Left hindlimb (tissue), 1 donor: ENCODE data around the gene TH.

Experiments used
- DNase-seq: peaks from one replicate; pipeline ENCODE4 v3.0.0-alpha.2; 2018

Gene TH

DNA sequence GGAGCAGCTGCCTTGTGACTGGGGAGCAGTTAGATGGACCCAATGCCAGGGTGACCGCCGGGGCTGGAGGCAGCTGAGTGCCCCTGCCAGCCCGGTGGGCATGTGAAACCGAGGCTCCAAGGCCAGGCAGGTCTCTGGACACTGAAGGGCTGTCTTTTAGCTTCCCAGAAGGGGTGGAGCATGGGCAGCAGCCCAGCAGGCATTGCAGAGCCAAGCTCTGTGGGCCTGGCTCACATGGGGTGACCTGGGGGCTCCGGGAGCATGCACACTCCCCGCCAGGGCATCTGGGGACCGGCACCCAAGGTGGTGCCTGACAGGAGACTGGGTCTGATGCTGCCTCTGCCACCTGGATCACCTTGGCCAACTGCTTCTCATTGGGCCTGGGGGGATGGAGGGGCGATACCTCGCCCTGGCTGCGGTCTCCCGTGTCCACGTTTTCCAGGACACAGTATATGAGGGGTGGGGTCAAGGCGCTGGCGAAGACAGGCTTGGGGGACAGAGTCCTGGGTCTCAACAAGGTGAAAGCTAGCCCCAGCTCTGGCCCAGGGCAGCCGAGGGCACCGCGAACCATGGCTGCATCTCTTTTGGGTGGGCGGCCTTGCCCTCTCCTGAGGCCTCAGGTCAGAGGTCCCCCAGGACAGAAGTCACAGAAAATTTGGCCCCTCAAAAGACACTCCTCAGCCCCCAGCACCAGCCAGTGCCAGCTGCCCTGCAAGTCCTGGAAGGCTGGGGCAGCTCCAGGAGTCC is 14.1 kb downstream of the TH start:
- no peak for DNase-seq

DNA sequence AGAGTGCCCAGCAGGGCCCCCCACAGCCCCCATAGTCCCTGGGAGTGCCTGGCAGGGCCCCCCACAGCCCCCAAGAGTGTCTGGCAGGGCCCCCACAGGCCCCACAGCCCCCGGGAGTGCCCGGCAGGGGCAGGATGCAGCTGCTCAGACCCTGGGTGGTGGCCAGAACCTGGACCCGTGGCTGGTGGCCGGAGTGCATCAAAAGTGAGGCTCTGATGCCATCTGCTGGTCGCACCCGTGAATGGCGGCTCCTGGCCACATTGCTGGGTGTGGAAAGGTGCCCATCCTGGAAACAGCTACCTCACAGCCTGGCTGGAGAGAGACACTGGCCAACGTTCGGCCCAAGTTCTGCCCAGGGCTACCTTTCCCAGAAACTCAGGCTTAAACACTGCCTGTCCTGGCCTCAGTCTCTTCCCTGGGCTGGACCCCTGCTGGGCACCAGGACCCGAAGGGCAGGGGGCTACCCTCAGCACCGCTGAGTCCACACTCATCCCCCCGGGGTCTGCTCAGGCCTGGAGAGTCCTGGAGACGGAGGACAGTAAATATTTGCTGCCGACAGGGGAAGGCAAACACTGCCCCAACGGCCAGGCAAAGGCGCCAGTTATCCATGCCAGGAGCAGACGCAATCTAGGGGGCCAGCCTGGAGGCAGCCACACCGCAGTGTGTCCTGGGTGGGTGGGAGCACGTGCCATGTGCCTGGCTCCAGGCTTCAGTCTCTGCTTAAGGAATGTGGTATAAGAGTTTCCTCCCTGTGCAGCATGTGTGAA is 15.0 kb downstream of the TH start:
- peak; percentile 79 for DNase-seq

DNA sequence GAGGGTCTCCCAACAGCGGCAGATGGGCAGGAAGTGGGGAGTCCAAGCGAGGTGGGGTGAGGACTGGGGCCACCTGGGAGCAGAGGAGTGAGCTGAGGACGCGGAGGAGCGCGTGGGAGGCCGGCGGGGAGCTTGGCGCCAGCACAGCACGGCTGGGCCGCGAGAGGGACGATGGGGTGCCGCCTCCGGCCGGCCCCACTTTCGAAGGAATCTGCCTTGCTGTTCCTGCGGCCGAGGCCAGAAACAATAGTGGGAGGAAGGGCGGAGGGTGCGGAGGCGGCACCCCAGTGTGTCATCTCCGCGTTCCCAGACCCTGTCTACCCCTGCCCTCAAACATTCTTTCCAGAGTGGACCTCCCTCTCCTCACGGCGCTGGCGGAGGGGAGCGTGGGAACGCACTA is 16.1 kb downstream of the TH start:
- no peak for DNase-seq

DNA sequence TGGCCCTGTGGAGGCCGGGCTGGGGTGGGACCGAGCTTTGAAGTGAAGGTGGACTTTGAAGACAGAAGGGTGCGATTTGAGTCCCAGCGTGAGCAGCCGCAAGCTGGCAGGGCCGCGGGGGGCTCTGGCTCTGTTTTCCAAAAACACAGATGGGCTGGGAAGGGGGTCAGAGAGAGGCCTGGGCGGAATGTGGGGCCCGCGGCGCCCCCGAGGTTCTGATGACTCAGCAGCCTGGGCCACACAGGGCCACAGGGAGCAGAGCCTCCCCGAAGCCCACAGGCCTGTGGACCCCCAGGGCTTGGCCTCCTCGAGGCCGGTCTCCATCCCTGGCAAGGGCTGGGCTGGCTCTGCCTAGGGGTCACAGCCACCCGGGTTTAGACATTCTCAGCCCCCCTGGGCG is 16.7 kb downstream of the TH start:
- no peak for DNase-seq

DNA sequence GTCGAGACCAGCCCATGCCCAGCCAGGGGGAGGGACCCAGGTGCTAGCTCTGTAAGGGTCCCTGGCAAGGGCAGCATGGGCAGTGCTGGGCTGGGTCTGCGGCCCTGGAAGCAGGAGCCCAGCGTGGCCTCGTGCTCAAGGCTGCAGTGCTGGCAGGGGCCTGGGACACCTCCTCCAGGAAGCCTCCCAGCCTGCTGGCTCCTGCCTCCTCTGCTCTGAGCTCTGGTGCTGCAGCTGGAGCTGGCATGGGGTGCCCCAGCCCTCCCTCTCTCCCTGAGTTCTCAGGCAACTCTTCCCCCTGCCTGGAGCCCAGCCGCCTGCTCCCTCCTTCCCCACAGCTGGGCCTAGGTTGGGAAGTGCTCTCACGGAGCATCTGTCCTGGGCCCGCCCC is 17.4 kb downstream of the TH start:
- DNase-seq: no peak

DNA sequence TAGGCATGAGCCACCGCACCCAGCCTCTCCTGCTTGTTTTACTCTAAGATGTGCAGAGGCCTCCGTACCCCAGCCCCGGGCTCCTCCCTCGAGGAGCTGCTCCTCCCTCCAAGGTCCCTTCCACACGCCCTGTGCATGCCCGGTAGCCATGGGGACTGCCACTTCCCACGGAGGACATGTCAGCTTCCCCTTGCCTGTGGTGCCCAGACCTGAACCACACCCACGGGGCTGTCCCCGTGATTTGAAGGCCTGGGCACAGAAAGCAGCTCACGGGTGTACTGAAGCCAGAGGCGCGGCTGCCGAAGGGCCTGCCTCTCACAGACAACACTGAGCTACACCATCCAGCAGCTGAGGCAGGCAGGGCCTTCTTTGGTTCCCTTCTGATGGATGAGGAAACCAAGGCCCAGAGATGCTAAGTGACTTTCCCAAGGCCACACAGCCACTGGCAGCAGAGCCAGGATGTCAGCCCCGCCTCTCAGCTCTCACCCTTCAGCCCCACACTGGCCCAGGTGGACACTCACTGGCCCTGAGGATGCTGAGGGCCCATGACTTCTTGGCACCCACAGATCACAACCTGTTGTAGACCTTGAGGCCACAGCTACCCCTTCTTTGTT is 17.9 kb downstream of the TH start:
- no peak for DNase-seq

DNA sequence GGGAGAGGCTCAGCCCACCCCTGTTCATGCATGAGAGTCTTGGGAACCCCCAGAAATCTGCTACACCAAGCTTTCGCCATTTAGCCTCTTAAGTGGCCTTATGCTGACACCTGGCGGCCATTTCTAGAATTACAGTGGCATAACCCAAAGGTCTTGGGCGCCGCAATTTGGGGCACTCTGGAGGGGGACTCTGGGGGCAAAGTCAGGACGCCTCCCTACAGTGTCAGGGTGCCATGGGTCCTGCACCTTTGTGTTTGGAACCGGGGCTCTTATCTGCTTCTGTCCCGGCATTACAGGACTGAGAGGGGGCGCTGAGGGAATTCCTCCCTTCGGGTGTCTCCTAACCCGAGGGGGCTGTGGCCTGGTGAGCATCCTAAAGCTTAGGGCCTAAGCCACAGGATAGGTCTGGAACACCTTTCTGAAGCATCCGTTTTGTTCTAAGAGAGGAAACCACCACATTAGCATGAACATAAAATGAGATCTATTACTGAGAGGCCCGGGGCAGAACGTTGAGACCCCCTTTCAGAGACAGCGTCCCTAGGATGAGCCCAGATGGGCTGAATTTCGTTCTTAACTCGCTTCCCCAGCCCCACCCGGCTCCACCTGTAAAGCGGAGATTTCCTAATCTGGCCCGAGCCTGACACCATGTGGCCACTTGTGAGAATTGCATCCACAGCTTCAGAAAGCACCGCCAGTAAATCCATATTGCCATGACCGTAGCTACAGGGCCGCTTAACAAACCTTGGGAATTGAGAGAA is 19.9 kb downstream of the TH start:
- DNase-seq: peak; percentile 78

DNA sequence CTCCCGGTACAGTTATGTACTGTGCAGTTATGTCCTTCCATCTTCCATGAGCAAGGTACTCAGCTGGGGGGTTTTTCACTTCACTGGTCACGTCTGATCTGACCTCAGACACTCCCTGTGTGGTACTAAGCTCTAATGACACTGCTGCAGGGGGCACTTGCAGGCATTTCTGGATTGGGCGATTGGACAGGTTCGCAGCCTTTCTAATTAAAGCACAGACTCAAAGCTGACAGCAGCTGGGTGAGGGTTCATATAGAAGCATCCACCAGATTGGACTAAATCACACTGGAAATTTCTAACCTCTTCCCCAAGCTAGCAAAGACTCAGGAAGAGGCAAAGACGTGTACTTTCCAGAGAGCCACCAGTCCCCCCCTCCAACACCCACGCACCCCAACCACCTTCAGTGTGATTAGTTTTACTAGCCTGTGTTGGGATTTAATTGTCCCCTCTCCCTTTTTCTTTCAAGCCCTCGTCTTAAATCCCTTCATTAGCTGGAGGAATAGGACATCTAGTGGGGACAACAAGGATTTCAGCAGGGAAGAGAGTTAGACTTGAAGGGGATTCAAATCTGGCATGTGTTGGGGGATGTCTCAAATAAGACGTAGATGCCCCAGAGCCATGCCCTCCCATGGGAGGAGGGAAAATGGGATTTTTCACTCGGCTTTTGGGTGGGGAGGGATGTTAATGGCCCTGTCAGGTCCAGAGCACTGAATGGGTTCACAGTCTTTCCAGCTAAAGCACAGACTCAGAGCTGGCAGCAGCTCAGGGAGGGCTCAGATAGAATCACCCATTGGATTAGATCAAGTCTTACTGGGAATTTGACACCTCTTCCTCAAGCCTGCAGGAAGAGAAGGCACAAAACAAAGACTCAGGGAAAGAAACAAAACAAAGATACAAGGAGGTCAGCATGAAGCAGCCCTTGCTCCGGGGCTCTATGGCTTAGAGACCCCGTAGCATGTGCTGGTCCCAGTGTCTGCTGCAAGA is 21.5 kb downstream of the TH start:
- DNase-seq: no peak

DNA sequence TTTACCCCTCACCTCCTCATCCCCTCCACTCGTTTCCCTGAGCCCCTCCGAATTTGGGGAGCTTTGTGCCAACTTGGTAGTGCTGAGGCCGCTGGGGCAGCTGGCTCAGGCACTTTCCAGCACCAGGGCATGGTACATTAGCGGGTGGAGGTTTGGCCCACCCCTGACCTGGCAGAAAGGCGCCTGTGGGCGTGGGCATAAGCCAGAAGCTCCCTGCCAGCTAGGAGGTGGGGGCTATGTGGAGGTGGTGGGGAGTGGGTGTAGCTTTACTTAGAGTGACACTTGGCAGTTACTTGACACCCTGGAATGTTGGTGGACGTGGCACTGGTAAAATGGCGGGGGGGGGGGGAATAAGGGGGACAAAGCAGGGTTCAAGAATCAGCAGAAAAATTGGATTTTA is 22.2 kb downstream of the TH start:
- no peak for DNase-seq

DNA sequence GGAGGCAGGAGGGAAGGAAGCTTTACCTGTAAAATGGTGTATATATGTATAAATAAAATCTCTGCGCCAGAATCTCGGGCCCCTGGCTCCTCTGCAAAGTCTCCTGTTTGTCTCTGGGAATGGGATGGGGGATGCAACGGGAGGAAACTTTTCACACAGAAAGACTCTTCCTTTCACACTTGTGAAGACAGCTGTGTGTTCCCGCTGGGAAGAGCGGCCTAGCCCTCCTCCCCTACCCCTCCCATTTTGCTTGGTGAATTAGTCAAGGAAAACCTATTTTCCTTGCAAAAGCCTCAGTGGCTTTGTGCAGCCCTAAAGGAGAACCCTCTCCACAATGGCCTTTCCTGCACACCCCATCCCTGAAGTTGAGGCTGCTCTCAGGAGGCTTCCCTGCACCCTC is 23.0 kb downstream of the TH start:
- no peak for DNase-seq

DNA sequence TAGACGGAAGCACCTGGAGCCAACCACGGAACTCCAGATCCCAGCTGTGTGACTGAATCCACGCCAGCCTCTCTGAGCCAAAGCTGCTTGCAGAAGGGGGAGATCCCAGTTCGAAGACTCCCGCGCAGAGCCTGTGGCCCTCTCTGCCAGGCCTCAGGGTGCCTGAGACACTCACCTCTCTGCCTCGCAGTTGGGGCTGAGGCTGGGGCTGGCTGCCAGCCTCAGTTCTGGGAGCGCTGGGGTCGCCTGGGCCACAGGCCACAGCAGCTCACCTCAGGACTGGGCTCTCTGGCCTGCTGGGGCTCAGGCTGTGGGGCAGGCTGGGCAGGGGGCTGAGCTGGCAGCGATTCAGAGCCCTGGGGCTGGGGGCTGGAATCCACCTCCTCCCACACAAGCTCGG is 24.2 kb downstream of the TH start:
- no peak for DNase-seq

DNA sequence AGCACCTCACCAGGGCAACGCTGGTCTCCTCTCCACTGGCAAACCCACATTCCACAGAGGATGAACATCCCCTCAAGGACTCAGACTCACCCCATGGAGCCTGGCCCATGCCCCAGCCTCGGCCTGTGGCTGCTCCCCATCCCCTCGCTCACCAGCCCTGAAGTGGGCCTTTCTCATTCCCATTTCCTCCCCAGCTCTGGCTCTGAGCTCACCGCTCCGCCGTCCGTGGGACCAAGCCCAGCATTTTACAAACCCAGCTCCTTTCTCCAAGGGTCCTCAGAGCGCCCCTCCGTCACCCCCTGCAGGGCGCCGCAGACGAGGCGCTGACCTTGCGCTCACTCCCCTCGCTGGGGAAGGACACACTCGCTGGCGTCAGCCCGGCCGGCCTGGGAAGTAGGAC is 25.6 kb downstream of the TH start:
- no peak for DNase-seq

DNA sequence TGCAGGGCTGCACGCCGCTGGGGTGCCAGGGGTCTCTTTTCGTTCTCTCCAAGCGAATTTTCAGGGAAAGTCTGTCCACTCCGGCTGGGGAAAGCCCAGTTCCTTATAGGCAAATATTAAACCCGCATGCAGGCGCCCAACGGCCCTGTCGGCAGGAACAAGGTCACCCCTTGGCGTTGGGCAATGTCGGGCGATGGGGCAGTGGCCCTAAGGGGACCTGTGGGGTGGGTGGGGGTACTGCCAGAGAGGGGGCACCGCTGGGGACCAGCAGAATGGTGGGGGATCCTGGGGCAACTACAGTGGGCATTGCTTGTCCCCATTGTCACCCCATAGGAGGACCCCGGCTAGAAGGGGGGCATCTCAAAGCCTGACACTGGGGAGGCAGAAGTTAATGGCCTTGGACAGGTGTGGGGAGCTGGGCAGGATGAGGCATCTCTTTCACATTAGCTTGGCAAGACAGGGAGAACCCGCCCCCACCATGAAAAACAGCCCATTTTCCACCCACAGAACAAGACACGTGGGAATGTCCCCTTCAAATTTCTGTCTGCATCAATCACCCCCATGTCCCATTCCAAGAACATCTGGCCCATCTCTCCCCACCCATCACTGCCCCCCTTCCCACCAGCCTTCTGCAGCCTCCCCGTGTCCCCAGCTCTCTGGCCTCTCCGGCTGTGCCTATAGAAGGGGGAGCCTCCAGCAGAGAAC is 26.9 kb downstream of the TH start:
- DNase-seq: no peak

DNA sequence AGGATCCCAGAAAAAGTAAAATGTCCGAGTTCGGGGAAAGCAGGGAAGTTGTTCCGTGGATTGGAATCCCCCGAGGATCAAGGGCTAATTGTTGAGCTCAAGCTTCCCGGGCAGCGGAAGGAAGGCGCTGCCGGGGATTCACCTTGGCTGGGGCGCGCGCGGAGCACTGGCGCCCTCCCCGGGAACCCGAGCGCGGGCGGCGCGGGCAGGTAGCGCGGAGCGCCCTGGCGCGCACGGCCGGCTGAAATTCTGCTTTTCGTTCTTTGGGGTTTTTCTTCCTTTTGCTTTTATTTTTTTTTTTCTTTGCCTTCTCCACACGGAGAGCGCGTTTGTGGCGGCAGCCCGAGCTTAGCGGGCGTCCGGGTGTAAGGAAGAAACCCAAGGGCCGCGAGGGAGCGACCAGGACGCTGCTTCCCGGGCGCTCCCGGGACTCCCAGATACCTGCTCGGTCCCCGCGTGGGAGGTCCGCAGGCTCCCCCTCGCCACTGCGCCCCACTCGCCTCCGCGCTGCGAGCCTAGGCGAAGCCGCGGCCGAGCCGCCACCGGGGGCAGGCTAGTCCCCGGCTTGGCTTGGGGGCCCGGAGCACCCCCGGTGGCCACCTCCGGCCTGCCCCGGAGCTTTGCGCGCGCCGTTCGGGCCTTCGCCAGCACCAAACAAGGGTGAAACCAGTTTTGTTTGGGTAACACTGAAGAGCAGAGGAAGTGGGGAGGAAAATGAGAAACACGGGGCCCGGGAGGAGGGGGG is 27.6 kb downstream of the TH start:
- DNase-seq: no peak

DNA sequence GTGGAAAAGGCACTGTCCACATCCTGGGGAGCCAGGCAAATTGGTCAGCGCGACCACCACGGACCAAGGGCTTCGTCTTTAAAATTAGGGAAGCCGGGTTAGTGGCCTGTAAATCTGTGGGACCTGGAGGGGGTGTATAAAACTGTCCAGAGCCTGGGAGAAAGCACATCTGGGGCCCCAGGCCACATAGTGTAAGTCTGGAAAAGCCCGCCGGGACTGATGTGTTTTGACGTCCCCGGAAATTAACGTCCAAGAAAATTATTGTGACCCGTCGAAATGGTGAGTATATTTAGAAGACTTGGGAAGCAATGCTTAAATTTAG is 28.2 kb downstream of the TH start:
- DNase-seq: no peak

DNA sequence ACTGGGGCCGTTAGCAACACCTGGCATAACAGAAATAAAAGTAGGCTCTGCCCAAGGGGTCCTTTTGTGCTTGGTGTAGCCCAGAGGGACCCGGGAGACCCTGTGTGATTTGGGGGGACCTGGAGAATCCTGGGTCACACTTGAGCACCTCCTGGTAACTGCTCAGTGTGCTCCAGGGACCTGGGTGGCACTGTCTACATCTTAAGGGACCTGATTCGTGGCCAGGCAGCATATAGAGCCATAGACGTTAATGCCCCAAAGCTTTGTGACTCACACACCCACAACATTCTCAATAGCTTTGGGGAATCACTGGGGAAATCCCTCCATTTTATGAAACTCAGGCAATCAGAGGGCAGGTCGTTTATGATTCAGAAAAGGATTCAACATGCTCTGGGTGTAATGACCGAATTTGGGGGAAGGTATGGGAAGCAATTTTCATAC is 28.8 kb downstream of the TH start:
- no peak for DNase-seq

DNA sequence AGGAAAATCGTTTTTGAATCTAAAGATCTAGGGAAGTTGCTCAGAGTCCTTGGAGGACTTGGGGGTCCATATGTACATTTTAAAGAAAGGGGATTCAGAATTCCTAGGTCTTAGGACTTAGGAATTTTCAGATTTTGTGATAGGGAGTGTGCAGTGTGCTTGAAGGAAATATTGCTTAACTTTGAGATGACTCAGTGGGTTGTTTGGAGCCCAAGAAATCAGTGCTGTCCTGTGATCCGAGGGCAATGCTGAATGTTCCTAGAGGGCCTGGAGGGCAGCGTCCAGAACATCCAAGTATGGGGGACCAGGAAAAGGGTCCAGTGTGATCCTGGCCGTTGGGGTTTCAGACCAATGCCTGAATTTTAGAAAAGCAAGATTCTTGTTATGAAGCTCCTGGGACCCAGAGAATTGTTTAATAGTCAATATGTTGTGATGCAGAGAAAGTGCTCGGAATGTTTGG is 29.3 kb downstream of the TH start:
- no peak for DNase-seq

DNA sequence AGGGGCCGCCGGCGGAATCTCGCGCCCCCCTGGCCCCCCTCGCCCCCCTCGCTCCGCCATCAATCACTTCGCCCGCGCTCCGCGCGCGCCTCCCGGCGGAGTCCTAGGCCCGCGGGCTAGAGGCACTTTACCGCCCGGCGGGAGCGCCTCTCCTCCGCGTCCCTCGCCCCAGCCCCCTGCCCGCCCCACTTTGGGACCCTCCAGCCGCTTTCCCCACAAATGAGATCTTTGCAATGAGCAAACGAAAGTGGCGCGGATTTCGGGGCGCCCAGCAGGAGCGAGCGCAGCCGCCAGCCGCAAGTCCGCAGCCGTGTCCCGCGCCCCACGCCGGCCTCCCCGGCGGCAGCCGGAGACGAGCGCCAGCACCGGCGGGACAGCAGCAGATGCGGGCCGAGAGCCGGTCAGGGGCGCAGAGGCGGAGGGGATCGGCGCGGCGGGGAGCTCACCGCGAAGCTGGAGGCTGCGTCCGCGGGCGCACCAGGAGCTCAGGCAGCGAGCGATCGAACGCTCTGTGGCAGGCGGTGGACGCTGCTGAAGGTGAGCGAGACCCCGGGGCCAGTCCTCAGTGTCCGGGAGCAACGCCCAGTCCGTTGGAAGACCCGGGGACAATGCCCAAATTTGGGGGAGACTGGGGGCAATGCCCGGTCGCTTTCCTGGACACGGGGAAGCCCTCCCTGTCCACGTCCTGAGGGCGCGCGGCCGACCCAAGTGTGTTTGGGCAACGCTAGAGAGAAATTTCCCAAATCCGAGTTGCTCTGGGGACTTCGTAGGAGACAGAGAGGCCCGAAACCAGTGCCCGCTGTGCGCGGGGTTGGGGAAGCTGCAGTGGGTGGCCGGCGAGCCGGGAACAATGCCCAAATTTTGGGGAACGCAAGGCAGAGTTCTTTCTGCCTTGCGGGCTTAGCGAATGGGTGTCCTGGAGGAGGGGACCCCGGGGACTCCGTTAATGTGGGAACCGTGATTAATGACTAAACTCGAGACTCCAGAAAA is 30.9 kb downstream of the TH start:
- DNase-seq: no peak

DNA sequence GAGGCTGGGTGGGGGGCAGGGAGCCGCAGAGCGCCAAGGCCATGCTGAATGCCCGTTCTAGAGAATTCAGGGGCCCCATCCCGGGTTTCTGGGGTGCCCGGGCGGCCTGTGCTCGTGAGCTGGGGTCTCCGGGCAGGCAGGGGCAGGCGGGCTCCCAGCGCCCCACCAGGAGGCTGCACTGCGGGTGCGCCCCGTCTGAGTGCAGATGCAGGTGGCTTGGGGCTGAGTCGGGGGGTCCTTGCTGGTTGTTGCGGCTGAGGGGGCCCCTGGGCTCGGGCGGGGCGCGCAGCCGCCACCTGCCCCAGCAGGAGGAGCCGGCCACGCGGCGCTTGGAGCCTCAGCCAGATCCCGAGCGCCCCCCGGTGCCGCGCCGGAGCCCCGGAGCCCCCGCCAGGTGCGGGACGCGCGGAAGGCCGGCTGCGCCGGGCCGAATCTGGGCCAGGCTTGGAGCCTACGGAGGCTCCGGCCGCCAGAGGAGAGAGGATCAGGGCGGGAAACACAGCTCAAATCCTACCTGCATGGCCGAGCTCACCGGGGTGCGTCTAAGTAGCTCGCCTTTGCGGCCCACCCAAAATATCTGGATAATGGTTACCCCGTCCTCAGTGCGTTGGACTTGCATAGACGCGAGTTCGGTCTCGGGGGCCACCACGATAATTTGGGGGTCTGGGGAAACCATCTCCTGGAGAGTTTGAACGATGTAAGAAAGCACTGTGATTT is 31.8 kb downstream of the TH start:
- DNase-seq: no peak
